HFFc6 (cell line): ENCODE data around the gene CLCA2. TPM values are rescaled to one million over a fixed set of nuclear protein-coding genes. Genes with fewer than 3 reads are reported as not detected.

Experiments
- DNase-seq: peaks from one replicate; pipeline ENCODE4 v3.0.0-alpha.2; 2018
- H3K27ac Mint-ChIP-seq: 2 replicates; pipeline ENCODE4 v1.8.0; 2020; ENCODE audit warnings: mild to moderate bottlenecking, mixed read lengths
- H3K27me3 Mint-ChIP-seq: 2 replicates; pipeline ENCODE4 v1.8.0; 2021; ENCODE audit warnings: mild to moderate bottlenecking, moderate library complexity, mixed read lengths; ENCODE audit not compliant: insufficient read depth
- H3K36me3 Mint-ChIP-seq: 2 replicates; pipeline ENCODE4 v1.8.0; 2021; ENCODE audit warnings: low read depth, mixed read lengths
- H3K4me1 Mint-ChIP-seq: 2 replicates; pipeline ENCODE4 v1.8.0; 2020; ENCODE audit warnings: low read depth, mixed read lengths
- H3K4me3 Mint-ChIP-seq: 2 replicates; pipeline ENCODE4 v1.8.0; 2020; ENCODE audit warnings: mild to moderate bottlenecking, moderate library complexity, mixed read lengths
- H3K9me3 Mint-ChIP-seq: 2 replicates; pipeline ENCODE4 v1.8.0; 2020; ENCODE audit warnings: mild to moderate bottlenecking, mixed read lengths
- CTCF ChIP-seq: fragments of 200-600 bp; sonication (generic); IDR thresholded peaks from 2 replicates; pipeline ENCODE4 v1.5.0; 2021; ENCODE audit warnings: antibody characterized with exemption, mild to moderate bottlenecking
- total RNA-seq, 6 experiments: library from RNA; stranded (reverse); fragmentation: NEBNext Ultra II Directional; extraction: Animal tissue kit (Norgen Biotek cat#: 25700); gene quantifications; 2 replicates in 1 of 6; 3 replicates in 5 of 6; pipeline ENCODE4 v1.2.3, GENCODE V29; 2021

The CLCA2 gene
- total RNA-seq, 6 experiments from 2014 or later, result 0.09 to 0.50 (median 0.18) TPM

GRCh38 chr1:86472152-86472551, 48.2 kb downstream of the CLCA2 start:
- no peak overlapping the region for H3K4me3 Mint-ChIP-seq
- H3K9me3 Mint-ChIP-seq, result no peaks in the 10 kb centered on the region
- H3K36me3 Mint-ChIP-seq, result no peaks in the 10 kb centered on the region
- no peak overlapping the region for H3K27ac Mint-ChIP-seq
- peaks cover 6% of the 10 kb centered on the region; the same call in 1 of the 2 replicates for H3K4me1 Mint-ChIP-seq
- no peak for DNase-seq
- no peak for TF ChIP-seq CTCF
- H3K27me3 Mint-ChIP-seq, result peaks cover 8% of the 10 kb centered on the region

- Mint-ChIP-seq H3K27me3 (peaks cover 8% of the 10 kb centered on the region), H3K4me3 (no peak overlapping the region), H3K9me3 (no peaks in the 10 kb centered on the region), H3K27ac (no peak overlapping the region), H3K4me1 (peaks cover 6% of the 10 kb centered on the region; the same call in 1 of the 2 replicates), H3K36me3 (no peaks in the 10 kb centered on the region)
- DNase-seq, result no peak
- TF ChIP-seq CTCF, result no peak
Measured at GRCh38 chr1:86472767-86473166, 48.8 kb downstream of the CLCA2 start.

- no peaks in the 10 kb centered on the region for H3K36me3 Mint-ChIP-seq
- no peak for DNase-seq
Measured at GRCh38 chr1:86477256-86477655, 53.3 kb downstream of the CLCA2 start.

GRCh38 chr1:86477682-86478081, 53.7 kb downstream of the CLCA2 start:
- no peak for TF ChIP-seq CTCF
- Mint-ChIP-seq H3K9me3 (no peaks in the 10 kb centered on the region), H3K36me3 (no peaks in the 10 kb centered on the region), H3K27ac (no peak overlapping the region), H3K27me3 (no peaks in the 10 kb centered on the region; the same call in none of the 2 replicates), H3K4me3 (no peak overlapping the region), H3K4me1 (no peaks in the 10 kb centered on the region)
- no peak for DNase-seq

More at GRCh38 chr1:86477256-86477655, 53.3 kb downstream of the CLCA2 start:
- no peak overlapping the region for H3K4me3 Mint-ChIP-seq
- no peaks in the 10 kb centered on the region for H3K9me3 Mint-ChIP-seq
- no peaks in the 10 kb centered on the region for H3K4me1 Mint-ChIP-seq
- peaks cover under 1% of the 10 kb centered on the region for H3K27me3 Mint-ChIP-seq
- no peak overlapping the region for H3K27ac Mint-ChIP-seq
- no peak for TF ChIP-seq CTCF

- Mint-ChIP-seq H3K27ac (no peak overlapping the region), H3K4me1 (no peaks in the 10 kb centered on the region), H3K27me3 (no peaks in the 10 kb centered on the region; the same call in none of the 2 replicates), H3K36me3 (no peaks in the 10 kb centered on the region), H3K9me3 (no peaks in the 10 kb centered on the region), H3K4me3 (no peak overlapping the region)
- DNase-seq, result no peak
- TF ChIP-seq CTCF, result no peak
Measured at GRCh38 chr1:86478416-86479156, 54.6 kb downstream of the CLCA2 start.
